Gastroesophageal sphincter (tissue), 3 donors: Measurements from ENCODE around the gene ZNF878.
A peak's percentile ranks its signal among the peaks of the same experiment; 100 is the strongest.

Experiments used
- EP300 ChIP-seq: sonication (generic); formaldehyde crosslinking; IDR thresholded peaks from one replicate; pipeline ENCODE4 v1.6.1; 2017; ENCODE audit warnings: antibody characterized with exemption, mild to moderate bottlenecking
- POLR2A ChIP-seq, 2 donors: fragments of 450-650 bp; IDR thresholded peaks; one replicate each; pipeline ENCODE4 v1.6.1; 2017; ENCODE audit warnings: antibody characterized with exemption in 2 of 2, mild to moderate bottlenecking in 2 of 2, moderate library complexity in 1 of 2
- TF ChIP-seq, protein P1 (sequence below), 4 experiments: fragments of 200-600 bp in 2 of 4; fragments of 450-650 bp in 2 of 4; sonication (generic) in 1 of 4; IDR thresholded peaks; one replicate each; pipeline ENCODE4 v1.5.1; 2017 to 2019; ENCODE audit warnings: antibody characterized with exemption in 4 of 4, mild to moderate bottlenecking in 2 of 4, moderate library complexity in 2 of 4

DNA sequence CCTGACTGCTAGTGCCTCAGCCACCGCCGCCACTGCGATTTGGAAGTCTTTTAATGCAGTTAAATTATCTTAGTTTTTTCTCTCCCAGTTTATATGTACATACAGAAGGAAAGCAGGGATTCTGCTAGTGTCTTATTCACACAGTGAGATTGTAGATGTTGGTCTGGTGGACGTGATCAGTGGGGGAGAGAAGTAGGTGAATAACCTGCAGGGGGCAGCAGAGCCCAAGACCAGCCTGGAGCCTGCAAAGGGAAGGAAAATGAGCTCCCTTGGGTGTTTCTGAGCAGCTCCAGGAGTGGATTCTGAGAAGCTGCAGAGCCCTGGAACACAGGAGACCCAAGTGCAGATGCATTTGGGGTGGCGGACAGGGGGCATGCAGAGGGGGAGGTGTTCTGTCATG is 38.0 kb upstream of the ZNF878 start:
- TF ChIP-seq, protein P1, sequence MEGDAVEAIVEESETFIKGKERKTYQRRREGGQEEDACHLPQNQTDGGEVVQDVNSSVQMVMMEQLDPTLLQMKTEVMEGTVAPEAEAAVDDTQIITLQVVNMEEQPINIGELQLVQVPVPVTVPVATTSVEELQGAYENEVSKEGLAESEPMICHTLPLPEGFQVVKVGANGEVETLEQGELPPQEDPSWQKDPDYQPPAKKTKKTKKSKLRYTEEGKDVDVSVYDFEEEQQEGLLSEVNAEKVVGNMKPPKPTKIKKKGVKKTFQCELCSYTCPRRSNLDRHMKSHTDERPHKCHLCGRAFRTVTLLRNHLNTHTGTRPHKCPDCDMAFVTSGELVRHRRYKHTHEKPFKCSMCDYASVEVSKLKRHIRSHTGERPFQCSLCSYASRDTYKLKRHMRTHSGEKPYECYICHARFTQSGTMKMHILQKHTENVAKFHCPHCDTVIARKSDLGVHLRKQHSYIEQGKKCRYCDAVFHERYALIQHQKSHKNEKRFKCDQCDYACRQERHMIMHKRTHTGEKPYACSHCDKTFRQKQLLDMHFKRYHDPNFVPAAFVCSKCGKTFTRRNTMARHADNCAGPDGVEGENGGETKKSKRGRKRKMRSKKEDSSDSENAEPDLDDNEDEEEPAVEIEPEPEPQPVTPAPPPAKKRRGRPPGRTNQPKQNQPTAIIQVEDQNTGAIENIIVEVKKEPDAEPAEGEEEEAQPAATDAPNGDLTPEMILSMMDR (IDR thresholded peaks at IDR 0.05), result peak in 3 of 4 experiments; percentile 48 to 80 (median 59)
- no peak for TF ChIP-seq POLR2A (IDR thresholded peaks at IDR 0.05)
- no peak for TF ChIP-seq EP300
